GM18517 (cell line): ENCODE measurements around the gene GLTP.
"Not testable (repeated sequence)": the region's sequence is repeated elsewhere in the genome, so short reads cannot be mapped to it uniquely, and the experiment has no call there.

ENCODE experiments used
- ATAC-seq: cut with Tn5 transposase; IDR thresholded peaks from one replicate; pipeline ENCODE4 v1.9.1; 2021; ENCODE audit warnings: mild to moderate bottlenecking, moderate library complexity; ENCODE audit not compliant: unreplicated experiment

Gene GLTP

GRCh38 chr12:109878749-109879148, 1.6 kb downstream of the GLTP start:
- ATAC-seq, result no peak

- no peak for ATAC-seq
These were observed 2.1 kb downstream of the GLTP start for GRCh38 chr12:109878247-109878625.

- ATAC-seq, result no peak
These were observed 2.7 kb downstream of the GLTP start for GRCh38 chr12:109877504-109878246.

- no peak for ATAC-seq
These were observed 3.9 kb downstream of the GLTP start for GRCh38 chr12:109876406-109876805.

GRCh38 chr12:109875572-109876131, 4.7 kb downstream of the GLTP start:
- no peak for ATAC-seq

- ATAC-seq, result no peak
These were observed 6.7 kb downstream of the GLTP start for GRCh38 chr12:109873653-109874052.

GRCh38 chr12:109871668-109872314, 8.6 kb downstream of the GLTP start:
- ATAC-seq, result no peak

- ATAC-seq, result no peak
These were observed 9.7 kb downstream of the GLTP start for GRCh38 chr12:109870648-109871047.

- ATAC-seq, result no peak
These were observed 11.9 kb downstream of the GLTP start for GRCh38 chr12:109868182-109869051.

- no peak for ATAC-seq
These were observed 15.4 kb downstream of the GLTP start for GRCh38 chr12:109864916-109865315.

GRCh38 chr12:109863847-109864712, 16.3 kb downstream of the GLTP start:
- no peak for ATAC-seq

GRCh38 chr12:109862491-109862890, 17.9 kb downstream of the GLTP start:
- ATAC-seq, result not testable (repeated sequence)

GRCh38 chr12:109861689-109862314, 18.5 kb downstream of the GLTP start:
- no peak for ATAC-seq

GRCh38 chr12:109860977-109861376, 19.4 kb downstream of the GLTP start:
- ATAC-seq, result no peak

GRCh38 chr12:109858764-109859163, 21.6 kb downstream of the GLTP start:
- ATAC-seq, result no peak

- ATAC-seq, result no peak
These were observed 22.6 kb downstream of the GLTP start for GRCh38 chr12:109857715-109858114.

- no peak for ATAC-seq
These were observed 25.0 kb downstream of the GLTP start for GRCh38 chr12:109855377-109855776.

GRCh38 chr12:109850518-109850917, 29.8 kb downstream of the GLTP start:
- not testable (repeated sequence) for ATAC-seq

GRCh38 chr12:109847142-109847735, 33.1 kb downstream of the GLTP start:
- ATAC-seq, result no peak

- ATAC-seq, result no peak
These were observed 34.5 kb downstream of the GLTP start for GRCh38 chr12:109845824-109846205.
